IMR-90 (cell line): ENCODE results near the gene IGDCC3. TPM values are rescaled to one million over a fixed set of nuclear protein-coding genes. Genes with fewer than 3 reads are reported as not detected.

ENCODE experiments used
- ATAC-seq: fragments of 200-7000 bp; cut with Tn5 transposase; 2 replicates; pipeline ENCODE4 v1.9.1; 2020; ENCODE audit warnings: low read depth, mild to moderate bottlenecking, moderate library complexity
- BruUV-seq: library from RNA; stranded (reverse); fragments of 400-500 nt; replicated peaks from 2 replicates; lab custom pipeline; 2021; lab: Mats Ljungman, UMichigan
- CTCF ChIA-PET: fragments of 300-600 bp; formaldehyde crosslinking; extraction: SDS; loops from one replicate; lab custom pipeline; 2021; ENCODE audit warnings: antibody characterized with exemption; lab: Yijun Ruan, JAX
- POLR2A ChIA-PET: fragments of 300-600 bp; sonication (Branson Sonifier 250); formaldehyde crosslinking; loops from one replicate; lab custom pipeline; 2022; ENCODE audit warnings: antibody characterized with exemption; ENCODE audit not compliant: unreplicated experiment; lab: Charles Lee
- DNase-seq: peaks from one replicate; pipeline ENCODE4 v3.0.0; 2013
- H2AFZ ChIP-seq: replicated peaks from 2 replicates; pipeline ENCODE3; 2013; ENCODE audit warnings: low read length, mild to moderate bottlenecking; ENCODE audit not compliant: poor library complexity
- H2AK5ac ChIP-seq: 2 replicates; pipeline ENCODE4 v1.6.1; 2013; ENCODE audit warnings: low read depth, low read length, inconsistent platforms
- H2AK9ac ChIP-seq: replicated peaks from 2 replicates; pipeline ENCODE3; 2013; ENCODE audit warnings: mild to moderate bottlenecking, low read depth, low read length, moderate library complexity; ENCODE audit not compliant: poor library complexity
- H2BK120ac ChIP-seq: 2 replicates; pipeline ENCODE4 v1.6.1; 2013; ENCODE audit warnings: low read depth, low read length, inconsistent platforms
- H2BK15ac ChIP-seq: 3 replicates; pipeline ENCODE4 v1.6.1; 2013; ENCODE audit warnings: low read depth, low read length, inconsistent platforms
- H2BK20ac ChIP-seq: 2 replicates; pipeline ENCODE4 v1.6.1; 2013; ENCODE audit warnings: low read depth, mild to moderate bottlenecking, inconsistent platforms, low read length, moderate library complexity
- H2BK5ac ChIP-seq: 2 replicates; pipeline ENCODE4 v1.6.1; 2013; ENCODE audit warnings: mild to moderate bottlenecking, low read depth, low read length, inconsistent platforms; ENCODE audit not compliant: poor library complexity, severe bottlenecking
- H3K14ac ChIP-seq: replicated peaks from 2 replicates; pipeline ENCODE4 v1.6.1; 2013; ENCODE audit warnings: low read depth, low read length, inconsistent platforms
- H3K18ac ChIP-seq: 2 replicates; pipeline ENCODE4 v1.6.1; 2013; ENCODE audit warnings: low read depth, low read length, control low read depth
- H3K23ac ChIP-seq: 2 replicates; pipeline ENCODE4 v1.6.1; 2013; ENCODE audit warnings: low read depth, low read length, inconsistent platforms
- H3K27ac ChIP-seq: 2 replicates; pipeline ENCODE4 v1.5.1; 2013; ENCODE audit warnings: mild to moderate bottlenecking, control low read depth, low read length; ENCODE audit not compliant: insufficient read depth
- H3K27me3 ChIP-seq: 2 replicates; pipeline ENCODE4 v1.6.1; 2013; ENCODE audit warnings: low read length; ENCODE audit not compliant: control insufficient read depth, insufficient read depth
- H3K36me3 ChIP-seq: 2 replicates; pipeline ENCODE4 v1.6.1; 2013; ENCODE audit warnings: low read length, mixed read lengths; ENCODE audit not compliant: control insufficient read depth, insufficient read depth
- H3K4ac ChIP-seq: 2 replicates; pipeline ENCODE4 v1.6.1; 2013; ENCODE audit warnings: low read depth, low read length, inconsistent platforms
- H3K4me1 ChIP-seq: 2 replicates; pipeline ENCODE4 v1.6.1; 2013; ENCODE audit warnings: low read length, mixed read lengths; ENCODE audit not compliant: control insufficient read depth, insufficient read depth
- H3K4me2 ChIP-seq: 2 replicates; pipeline ENCODE4 v1.6.1; 2013; ENCODE audit warnings: low read depth, mild to moderate bottlenecking, control low read depth, low read length, moderate library complexity
- H3K4me3 ChIP-seq: 2 replicates; pipeline ENCODE4 v1.5.1; 2013; ENCODE audit warnings: low read depth, mild to moderate bottlenecking, control low read depth, low read length, moderate library complexity; ENCODE audit not compliant: insufficient read depth
- H3K56ac ChIP-seq: 2 replicates; pipeline ENCODE4 v1.6.1; 2013; ENCODE audit warnings: low read length, inconsistent platforms; ENCODE audit not compliant: insufficient read depth; ENCODE audit errors: extremely low read depth
- H3K79me1 ChIP-seq, 2 experiments: 2 replicates each; pipeline ENCODE4 v1.6.1; 2013; ENCODE audit warnings: low read length in 2 of 2, inconsistent platforms in 1 of 2, low read depth in 1 of 2
- H3K9ac ChIP-seq: 2 replicates; pipeline ENCODE4 v1.6.1; 2013; ENCODE audit warnings: low read depth, low read length, control low read depth
- H3K9me1 ChIP-seq: 2 replicates; pipeline ENCODE4 v1.6.1; 2013; ENCODE audit warnings: low read length, inconsistent platforms; ENCODE audit not compliant: insufficient read depth
- H3K9me3 ChIP-seq: 2 replicates; pipeline ENCODE4 v1.6.1; 2013; ENCODE audit warnings: low read length; ENCODE audit not compliant: control insufficient read depth, insufficient read depth
- H4K20me1 ChIP-seq: 2 replicates; pipeline ENCODE4 v1.6.1; 2013; ENCODE audit warnings: low read length, inconsistent platforms; ENCODE audit not compliant: insufficient read depth
- H4K5ac ChIP-seq: 2 replicates; pipeline ENCODE4 v1.6.1; 2013; ENCODE audit warnings: mild to moderate bottlenecking, low read depth, low read length, control low read depth
- H4K8ac ChIP-seq, 2 experiments: 2 replicates each; pipeline ENCODE4 v1.6.1; 2013; ENCODE audit warnings: low read depth in 2 of 2, low read length in 2 of 2, control low read depth in 1 of 2, inconsistent platforms in 1 of 2
- H4K91ac ChIP-seq: 2 replicates; pipeline ENCODE4 v1.6.1; 2013; ENCODE audit warnings: low read depth, low read length, inconsistent platforms; ENCODE audit not compliant: insufficient read depth
- BHLHE40 ChIP-seq: fragments of 150-350 bp; IDR thresholded peaks from 2 replicates; pipeline ENCODE4 v1.6.1; 2016; ENCODE audit warnings: mild to moderate bottlenecking, low read depth, low read length
- CEBPB ChIP-seq: IDR thresholded peaks from 2 replicates; pipeline ENCODE4 v1.6.1; 2012; ENCODE audit warnings: low read depth, low read length, improper control_type of control experiment
- MAFK ChIP-seq: IDR thresholded peaks from 2 replicates; pipeline ENCODE4 v1.6.1; 2012; ENCODE audit warnings: low read depth, low read length, improper control_type of control experiment
- POLR2A ChIP-seq: IDR thresholded peaks from 2 replicates; pipeline ENCODE4 v1.6.1; 2012; ENCODE audit warnings: mild to moderate bottlenecking, low read depth, low read length
- RFX5 ChIP-seq: IDR thresholded peaks from 2 replicates; pipeline ENCODE4 v1.8.0; 2012; ENCODE audit warnings: low read depth, mild to moderate bottlenecking, low read length, moderate library complexity
- WGBS, 2 experiments: methylation state at CpG; one replicate each; pipeline versions ENCODE4 v1.1.5 to v1.1.7; 2013; ENCODE audit warnings: missing lambda C conversion rate in 2 of 2; ENCODE audit not compliant: insufficient read length in 1 of 2; ENCODE audit errors: extremely low coverage in 2 of 2; 5-methylcytosine and 5-hydroxymethylcytosine counted together
- dilution Hi-C: fragments of 300-500 bp; cut with HindIII; formaldehyde crosslinking; loops from one replicate; pipeline ENCODE4 v1.14.3; 2018; ENCODE audit warnings: low sequenced_read_pairs; ENCODE audit not compliant: unreplicated experiment
- in situ Hi-C: fragments of 300-500 bp; cut with MboI; formaldehyde crosslinking; loops from 3 replicates; pipeline ENCODE4 v1.14.3; 2019; ENCODE audit warnings: low sequenced_read_pairs, inconsistent platforms, mixed read lengths
- intact Hi-C: fragments of 100-400 bp; cut with micrococcal nuclease; formaldehyde crosslinking; loops from 2 replicates; pipeline ENCODE4 v1.10.0; 2022
- polyA plus RNA-seq, 3 experiments: library from polyadenylated mRNA; depleted of rRNA; stranded (reverse); fragments of >200 nt; gene quantifications; 2 replicates each; pipeline ENCODE4 v1.2.3, GENCODE V29; 2012; ENCODE audit warnings: low replicate concordance in 1 of 3
- total RNA-seq: library from RNA; depleted of rRNA; stranded (reverse); fragments of >200 nt; gene quantifications from 2 replicates; pipeline ENCODE4 v1.2.3, GENCODE V29; 2012
- TF ChIP-seq, protein P1 (sequence below): conservative IDR thresholded peaks from 2 replicates; pipeline ENCODE4 v1.5.1; 2012; ENCODE audit warnings: mild to moderate bottlenecking, low read depth, low read length, improper control_type of control experiment
- TF ChIP-seq, protein P2 (sequence below): fragments of 150-350 bp; IDR thresholded peaks from 2 replicates; pipeline ENCODE4 v1.6.1; 2016; ENCODE audit warnings: low read depth, mild to moderate bottlenecking, low read length, moderate library complexity, borderline replicate concordance

IGDCC3 gene
- total and polyA plus RNA-seq, 2 of the 4 experiments (the other 2 are of a cell fraction): 0.18 to 0.19 TPM

DNA sequence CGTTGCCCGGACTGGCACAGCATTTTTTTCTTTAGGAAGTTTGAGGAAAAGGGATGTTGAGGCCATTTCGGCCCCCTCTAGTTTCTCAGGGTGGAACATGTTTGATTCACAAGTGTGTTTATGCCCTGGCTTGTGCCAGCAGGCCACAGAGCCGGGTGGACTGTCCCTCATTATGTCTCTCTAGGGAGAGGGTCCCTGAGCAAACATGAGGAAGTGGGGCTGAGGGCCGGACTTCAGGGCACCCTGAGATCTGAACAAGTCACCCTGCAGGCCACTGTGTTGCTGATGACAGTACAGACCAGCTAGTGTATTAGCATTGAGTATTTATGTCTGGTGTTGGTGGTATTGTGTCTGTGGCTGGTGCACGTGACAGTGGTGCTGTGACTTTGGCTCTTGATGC, 38.4 kb downstream of the IGDCC3 start:
- ChIA-PET CTCF (no interaction called here), POLR2A (interaction anchor here (0.7 kb wide), 1 partner anchor 270 kb away, joined by 3 read pairs; no protein-coding TSS in a partner anchor)
- Histone ChIP-seq H3K14ac (no peak overlapping the region), H3K36me3 (no peaks in the 10 kb centered on the region), H3K23ac (no peak overlapping the region), H4K5ac (no peak overlapping the region), H3K27me3 (peaks cover 76% of the 10 kb centered on the region), H3K56ac (no peak overlapping the region), H2AK5ac (no peak overlapping the region), H3K4me2 (no peak overlapping the region), H3K4me1 (no peaks in the 10 kb centered on the region), H3K18ac (no peak overlapping the region), H3K4me3 (no peak overlapping the region), H2AFZ (peak overlapping the region; percentile 65), H3K9me3 (no peaks in the 10 kb centered on the region), H2BK120ac (no peak overlapping the region), H4K91ac (no peak overlapping the region), H2BK15ac (no peak overlapping the region), H2AK9ac (no peak overlapping the region), H3K27ac (no peak overlapping the region), H4K8ac (no peak overlapping the region), H2BK5ac (no peak overlapping the region), H3K4ac (no peak overlapping the region), H2BK20ac (no peak overlapping the region), H4K20me1 (no peaks in the 10 kb centered on the region), H3K9me1 (no peaks in the 10 kb centered on the region; the same call in 1 of the 2 replicates), H3K9ac (no peak overlapping the region), H3K79me1 (no peaks in the 10 kb centered on the region)
- 61% methylated on average over 2 of the region's 6 CpGs; no CpG with 5 or more reads in 1 of the 2 experiments for WGBS, 2 experiments
- BruUV-seq: no TSS peak
- TF ChIP-seq, protein P1, sequence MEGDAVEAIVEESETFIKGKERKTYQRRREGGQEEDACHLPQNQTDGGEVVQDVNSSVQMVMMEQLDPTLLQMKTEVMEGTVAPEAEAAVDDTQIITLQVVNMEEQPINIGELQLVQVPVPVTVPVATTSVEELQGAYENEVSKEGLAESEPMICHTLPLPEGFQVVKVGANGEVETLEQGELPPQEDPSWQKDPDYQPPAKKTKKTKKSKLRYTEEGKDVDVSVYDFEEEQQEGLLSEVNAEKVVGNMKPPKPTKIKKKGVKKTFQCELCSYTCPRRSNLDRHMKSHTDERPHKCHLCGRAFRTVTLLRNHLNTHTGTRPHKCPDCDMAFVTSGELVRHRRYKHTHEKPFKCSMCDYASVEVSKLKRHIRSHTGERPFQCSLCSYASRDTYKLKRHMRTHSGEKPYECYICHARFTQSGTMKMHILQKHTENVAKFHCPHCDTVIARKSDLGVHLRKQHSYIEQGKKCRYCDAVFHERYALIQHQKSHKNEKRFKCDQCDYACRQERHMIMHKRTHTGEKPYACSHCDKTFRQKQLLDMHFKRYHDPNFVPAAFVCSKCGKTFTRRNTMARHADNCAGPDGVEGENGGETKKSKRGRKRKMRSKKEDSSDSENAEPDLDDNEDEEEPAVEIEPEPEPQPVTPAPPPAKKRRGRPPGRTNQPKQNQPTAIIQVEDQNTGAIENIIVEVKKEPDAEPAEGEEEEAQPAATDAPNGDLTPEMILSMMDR: no peak
- TF ChIP-seq, protein P2, sequence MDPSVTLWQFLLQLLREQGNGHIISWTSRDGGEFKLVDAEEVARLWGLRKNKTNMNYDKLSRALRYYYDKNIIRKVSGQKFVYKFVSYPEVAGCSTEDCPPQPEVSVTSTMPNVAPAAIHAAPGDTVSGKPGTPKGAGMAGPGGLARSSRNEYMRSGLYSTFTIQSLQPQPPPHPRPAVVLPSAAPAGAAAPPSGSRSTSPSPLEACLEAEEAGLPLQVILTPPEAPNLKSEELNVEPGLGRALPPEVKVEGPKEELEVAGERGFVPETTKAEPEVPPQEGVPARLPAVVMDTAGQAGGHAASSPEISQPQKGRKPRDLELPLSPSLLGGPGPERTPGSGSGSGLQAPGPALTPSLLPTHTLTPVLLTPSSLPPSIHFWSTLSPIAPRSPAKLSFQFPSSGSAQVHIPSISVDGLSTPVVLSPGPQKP: no peak
- no peak for TF ChIP-seq BHLHE40
- TF ChIP-seq POLR2A: no peak
- no peak for TF ChIP-seq MAFK
- no peak for TF ChIP-seq RFX5
- TF ChIP-seq CEBPB: no peak
- ATAC-seq: no peak
- no peak for DNase-seq
- in situ Hi-C loops: no loop called here
- dilution Hi-C loops: no loop called here
- intact Hi-C loops: no loop called here
